H1 (cell line): Measurements from ENCODE around the gene L3MBTL4.

Source experiments
- EP300 ChIP-seq, 2 experiments: IDR thresholded peaks; 1 replicate in 1 of 2; 2 replicates in 1 of 2; pipeline ENCODE4 v1.6.1; 2011 to 2012; ENCODE audit warnings: low read depth in 2 of 2, low read length in 2 of 2, mild to moderate bottlenecking in 2 of 2, borderline replicate concordance in 1 of 2, inconsistent platforms in 1 of 2, moderate library complexity in 1 of 2
- RNF2 ChIP-seq: fragments of 200-900, 300-1000 bp; sonication (generic); IDR thresholded peaks from 2 replicates; pipeline ENCODE4 v1.7.1; 2016; ENCODE audit warnings: borderline replicate concordance, low read depth, mild to moderate bottlenecking, antibody characterized with exemption, low read length; ENCODE audit not compliant: poor library complexity, severe bottlenecking; ENCODE audit errors: missing control alignments

DNA sequence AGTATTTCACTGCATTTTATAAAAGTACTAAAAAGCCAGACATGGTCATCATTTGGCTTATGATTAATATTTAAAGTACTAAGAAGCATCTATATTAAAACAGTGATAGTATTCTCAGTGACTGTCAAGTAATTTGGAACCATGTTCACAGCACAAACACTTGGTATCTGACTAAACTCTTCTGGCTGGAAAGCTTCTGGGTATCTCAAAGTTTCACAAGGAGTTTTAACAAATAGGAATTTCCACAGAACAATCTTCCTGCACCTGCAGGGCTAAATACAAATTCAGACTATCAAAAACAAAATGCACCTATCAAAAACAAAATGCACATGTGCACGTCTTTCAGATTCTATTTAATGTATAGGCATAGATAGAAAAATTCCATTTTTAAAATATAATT is 158.8 kb downstream of the L3MBTL4 start:
- TF ChIP-seq EP300 (IDR thresholded peaks at IDR 0.05; ENCODE audit: borderline replicate concordance in 1 of 2, low read depth in 2 of 2, low read length in 2 of 2) (no peak), RNF2 (no peak)
